H1 (cell line): ENCODE results near the gene UBE2F. TPM values are rescaled to one million over a fixed set of nuclear protein-coding genes. Genes with fewer than 3 reads are reported as not detected.

Source experiments
- CTCF ChIA-PET: fragments of 300-600 bp; sonication (Branson Sonifier 250); formaldehyde crosslinking; loops from one replicate; lab custom pipeline; 2021; ENCODE audit not compliant: partially characterized antibody; lab: Charles Lee
- POLR2A ChIA-PET: fragments of 300-600 bp; sonication (Branson Sonifier 250); formaldehyde crosslinking; loops from one replicate; lab custom pipeline; 2021; ENCODE audit warnings: inconsistent platforms; ENCODE audit not compliant: partially characterized antibody; lab: Charles Lee
- DNase-seq, 2 experiments: peaks; one replicate each; pipeline versions ENCODE4 v3.0.0 to v3.0.0-alpha.2; 2010 to 2022; ENCODE audit warnings: low spot score in 2 of 2, low read depth in 1 of 2, mixed read lengths in 1 of 2
- FAIRE-seq: peaks from 2 replicates; lab custom pipeline; 2011; peaks lifted over from hg19 to GRCh38; lab: Jason Lieb, UNC
- H2AFZ ChIP-seq: 2 replicates; pipeline ENCODE4 v1.8.1; 2012; ENCODE audit warnings: low read length, inconsistent platforms
- H2AK5ac ChIP-seq: 2 replicates; pipeline ENCODE4 v1.6.1; 2013; ENCODE audit warnings: low read depth, low read length
- H2BK120ac ChIP-seq: replicated peaks from 2 replicates; pipeline ENCODE3; 2013; ENCODE audit warnings: low read depth, low read length, inconsistent platforms
- H2BK12ac ChIP-seq: 2 replicates; pipeline ENCODE4 v1.6.1; 2013; ENCODE audit warnings: low read depth, low read length
- H2BK15ac ChIP-seq: 2 replicates; pipeline ENCODE4 v1.6.1; 2013; ENCODE audit warnings: low read length
- H2BK20ac ChIP-seq: 2 replicates; pipeline ENCODE4 v1.6.1; 2013; ENCODE audit warnings: low read length
- H2BK5ac ChIP-seq: 2 replicates; pipeline ENCODE4 v1.6.1; 2013; ENCODE audit warnings: low read depth, low read length
- H3K14ac ChIP-seq: 2 replicates; pipeline ENCODE4 v1.6.1; 2013; ENCODE audit warnings: inconsistent platforms; ENCODE audit not compliant: insufficient read length
- H3K18ac ChIP-seq: 2 replicates; pipeline ENCODE4 v1.6.1; 2013; ENCODE audit warnings: low read length; ENCODE audit errors: extremely low read depth
- H3K23ac ChIP-seq: 2 replicates; pipeline ENCODE4 v1.6.1; 2013; ENCODE audit warnings: inconsistent platforms; ENCODE audit not compliant: insufficient read length
- H3K23me2 ChIP-seq: 2 replicates; pipeline ENCODE4 v1.6.1; 2013; ENCODE audit warnings: low read depth, low read length
- H3K27ac ChIP-seq: 2 replicates; pipeline ENCODE4 v1.6.1; 2011; ENCODE audit warnings: low read depth, low read length, inconsistent platforms
- H3K27me3 ChIP-seq, 4 experiments: replicated peaks in 1 of 4; 1 replicate in 1 of 4; 2 replicates in 3 of 4; pipeline versions ENCODE4 v1.6.1 to v1.8.1; 2011 to 2013; ENCODE audit warnings: low read length in 3 of 4, mild to moderate bottlenecking in 3 of 4, inconsistent platforms in 2 of 4, mixed read lengths in 2 of 4, moderate library complexity in 1 of 4; ENCODE audit not compliant: control insufficient read depth in 3 of 4, insufficient read depth in 3 of 4; ENCODE audit errors: extremely low read depth in 1 of 4
- H3K36me3 ChIP-seq, 4 experiments: 2 replicates each; pipeline versions ENCODE4 v1.6.1 to v1.8.1; 2011 to 2013; ENCODE audit warnings: mild to moderate bottlenecking in 4 of 4, low read length in 3 of 4, moderate library complexity in 2 of 4, control low read depth in 1 of 4, inconsistent platforms in 1 of 4; ENCODE audit not compliant: insufficient read depth in 4 of 4, control insufficient read depth in 2 of 4
- H3K4ac ChIP-seq: replicated peaks from 2 replicates; pipeline ENCODE3; 2013; ENCODE audit warnings: low read length, low read depth, mixed read lengths, inconsistent platforms; ENCODE audit not compliant: insufficient read length
- H3K4me1 ChIP-seq, 4 experiments: replicated peaks in 1 of 4; 1 replicate in 1 of 4; 2 replicates in 3 of 4; pipeline versions ENCODE4 v1.6.1 to v1.8.1; 2011 to 2013; ENCODE audit warnings: low read length in 3 of 4, inconsistent platforms in 2 of 4, mixed read lengths in 1 of 4; ENCODE audit not compliant: insufficient read depth in 4 of 4, control insufficient read depth in 3 of 4
- H3K4me2 ChIP-seq, 2 experiments: 2 replicates each; pipeline versions ENCODE4 v1.6.1 to v1.8.1; 2011 to 2013; ENCODE audit warnings: low read depth in 2 of 2, low read length in 2 of 2, control low read depth in 1 of 2, inconsistent platforms in 1 of 2, mild to moderate bottlenecking in 1 of 2; ENCODE audit not compliant: insufficient read depth in 1 of 2
- H3K4me3 ChIP-seq, 4 experiments: fragments of 200-600, 300-600 bp in 1 of 4; sonication (generic), shearing (Covaris generic), sonication (Bioruptor Twin) in 1 of 4; 2 replicates each; pipeline versions ENCODE4 v1.5.1 to v1.8.1; 2011 to 2016; ENCODE audit warnings: low read length in 4 of 4, low read depth in 3 of 4, control low read depth in 2 of 4, inconsistent platforms in 2 of 4, mild to moderate bottlenecking in 2 of 4, mixed read lengths in 1 of 4, moderate library complexity in 1 of 4; ENCODE audit not compliant: insufficient read depth in 2 of 4; ENCODE audit errors: extremely low read depth in 1 of 4
- H3K56ac ChIP-seq: replicated peaks from 2 replicates; pipeline ENCODE3; 2013; ENCODE audit warnings: low read depth, mild to moderate bottlenecking, mixed read lengths, low read length, inconsistent platforms; ENCODE audit not compliant: insufficient read length
- H3K79me1 ChIP-seq: 2 replicates; pipeline ENCODE4 v1.6.1; 2013; ENCODE audit warnings: low read depth, low read length, control low read depth
- H3K79me2 ChIP-seq, 2 experiments: 2 replicates each; pipeline versions ENCODE4 v1.6.1 to v1.8.1; 2012 to 2013; ENCODE audit warnings: low read length in 2 of 2, mild to moderate bottlenecking in 2 of 2, inconsistent platforms in 1 of 2; ENCODE audit not compliant: insufficient read depth in 2 of 2, control insufficient read depth in 1 of 2
- H3K9ac ChIP-seq, 4 experiments: replicated peaks in 1 of 4; 1 replicate in 1 of 4; 2 replicates in 3 of 4; pipeline versions ENCODE4 v1.6.1 to v1.8.1; 2011 to 2013; ENCODE audit warnings: low read depth in 3 of 4, low read length in 3 of 4, control low read depth in 2 of 4, mild to moderate bottlenecking in 2 of 4, moderate library complexity in 2 of 4, inconsistent platforms in 1 of 4; ENCODE audit errors: extremely low read depth in 1 of 4
- H3K9me3 ChIP-seq, 2 experiments: 2 replicates each; pipeline versions ENCODE4 v1.6.1 to v1.8.1; 2012 to 2013; ENCODE audit warnings: mild to moderate bottlenecking in 2 of 2, moderate library complexity in 2 of 2, control low read depth in 1 of 2, inconsistent platforms in 1 of 2, low read depth in 1 of 2, low read length in 1 of 2, mixed read lengths in 1 of 2; ENCODE audit not compliant: insufficient read depth in 2 of 2
- H4K20me1 ChIP-seq, 2 experiments: replicated peaks in 1 of 2; 2 replicates each; pipeline versions ENCODE3 to v1.8.1; 2011 to 2013; ENCODE audit warnings: inconsistent platforms in 2 of 2, low read length in 2 of 2, mild to moderate bottlenecking in 1 of 2; ENCODE audit not compliant: insufficient read depth in 2 of 2, control insufficient read depth in 1 of 2
- H4K5ac ChIP-seq: 2 replicates; pipeline ENCODE4 v1.6.1; 2013; ENCODE audit warnings: low read length, low read depth, mixed read lengths, inconsistent platforms; ENCODE audit not compliant: insufficient read length
- H4K8ac ChIP-seq: 2 replicates; pipeline ENCODE4 v1.8.0; 2013; ENCODE audit warnings: mild to moderate bottlenecking, moderate library complexity, low read length, inconsistent platforms; ENCODE audit not compliant: insufficient read depth; ENCODE audit errors: extremely low read depth
- H4K91ac ChIP-seq: replicated peaks from 2 replicates; pipeline ENCODE3; 2013; ENCODE audit warnings: low read length, mixed read lengths, inconsistent platforms; ENCODE audit not compliant: insufficient read length
- EGR1 ChIP-seq: IDR thresholded peaks from 2 replicates; pipeline ENCODE4 v1.6.1; 2011; ENCODE audit warnings: low read depth, low read length, borderline replicate concordance
- EZH2 ChIP-seq: fragments of 200-600 bp; sonication (generic); IDR thresholded peaks from 2 replicates; pipeline ENCODE4 v1.7.1; 2012; ENCODE audit warnings: low read depth, mild to moderate bottlenecking, moderate library complexity, low read length, inconsistent platforms; ENCODE audit not compliant: severe bottlenecking
- FOSL1 ChIP-seq: IDR thresholded peaks from 2 replicates; pipeline ENCODE4 v1.6.1; 2011; ENCODE audit warnings: mild to moderate bottlenecking, low read depth, low read length, moderate library complexity; ENCODE audit not compliant: insufficient read depth
- RBBP5 ChIP-seq: IDR thresholded peaks from 2 replicates; pipeline ENCODE4 v1.7.1; 2012; ENCODE audit warnings: low read depth, mild to moderate bottlenecking, inconsistent platforms, low read length, moderate library complexity, borderline replicate concordance
- RFX5 ChIP-seq: IDR thresholded peaks from 2 replicates; pipeline ENCODE4 v1.6.1; 2011; ENCODE audit warnings: low read depth, low read length, improper control_type of control experiment, borderline replicate concordance
- RNF2 ChIP-seq: fragments of 200-900, 300-1000 bp; sonication (generic); IDR thresholded peaks from 2 replicates; pipeline ENCODE4 v1.7.1; 2016; ENCODE audit warnings: borderline replicate concordance, low read depth, mild to moderate bottlenecking, antibody characterized with exemption, low read length; ENCODE audit not compliant: poor library complexity, severe bottlenecking; ENCODE audit errors: missing control alignments
- SIRT6 ChIP-seq: IDR thresholded peaks from one replicate; pipeline ENCODE4 v1.7.1; 2012; ENCODE audit warnings: low read length, inconsistent platforms
- SP2 ChIP-seq: IDR thresholded peaks from 2 replicates; pipeline ENCODE4 v1.6.1; 2012; ENCODE audit warnings: mild to moderate bottlenecking, low read length, inconsistent platforms
- YY1 ChIP-seq: IDR thresholded peaks from 2 replicates; pipeline ENCODE4 v1.6.1; 2011; ENCODE audit warnings: low read depth, mild to moderate bottlenecking, low read length
- WGBS, 2 experiments: shearing (Covaris generic) in 1 of 2; methylation state at CpG; one replicate each; pipeline versions ENCODE4 v1.1.6 to v1.1.7; 2013 to 2015; ENCODE audit warnings: low lambda C conversion rate in 2 of 2, mixed read lengths in 2 of 2, inconsistent platforms in 1 of 2, low coverage in 1 of 2, missing lambda C conversion rate in 1 of 2; ENCODE audit not compliant: insufficient replicate concordance in 2 of 2, insufficient coverage in 1 of 2, insufficient read length in 1 of 2; ENCODE audit errors: extremely low coverage in 1 of 2, missing lambda C conversion rate in 1 of 2; 5-methylcytosine and 5-hydroxymethylcytosine counted together
- polyA plus RNA-seq, 7 experiments: library from polyadenylated mRNA; depleted of rRNA in 3 of 7; stranded (reverse) in 5 of 7; unstranded in 2 of 7; fragments of >200 nt in 5 of 7; fragments of 200-250 nt in 2 of 7; gene quantifications; 1 replicate in 5 of 7; 2 replicates in 1 of 7; 4 replicates in 1 of 7; pipeline versions ENCODE4 v1.2.1 to v1.2.3, GENCODE V29; 2011 to 2013; ENCODE audit warnings: missing spikeins in 2 of 7, mixed read lengths in 2 of 7
- total RNA-seq: library from RNA; stranded (reverse); fragmentation: NEBNext Ultra II Directional; extraction: Animal tissue kit (Norgen Biotek cat#: 25700); gene quantifications from 2 replicates; pipeline ENCODE4 v1.2.1, GENCODE V29; 2021
- TF ChIP-seq, protein P1 (sequence below): IDR thresholded peaks from 2 replicates; pipeline ENCODE4 v1.6.1; 2012; ENCODE audit warnings: inconsistent platforms
- TF ChIP-seq, protein P2 (sequence below): IDR thresholded peaks from 2 replicates; pipeline ENCODE4 v1.6.1; 2012; ENCODE audit warnings: low read length, inconsistent platforms

Gene UBE2F
- total and polyA plus RNA-seq, 2 of the 8 experiments (the other 6 are each of a cell fraction or from before 2014, with no cell fraction given) = 43.3 to 59.8 TPM

DNA sequence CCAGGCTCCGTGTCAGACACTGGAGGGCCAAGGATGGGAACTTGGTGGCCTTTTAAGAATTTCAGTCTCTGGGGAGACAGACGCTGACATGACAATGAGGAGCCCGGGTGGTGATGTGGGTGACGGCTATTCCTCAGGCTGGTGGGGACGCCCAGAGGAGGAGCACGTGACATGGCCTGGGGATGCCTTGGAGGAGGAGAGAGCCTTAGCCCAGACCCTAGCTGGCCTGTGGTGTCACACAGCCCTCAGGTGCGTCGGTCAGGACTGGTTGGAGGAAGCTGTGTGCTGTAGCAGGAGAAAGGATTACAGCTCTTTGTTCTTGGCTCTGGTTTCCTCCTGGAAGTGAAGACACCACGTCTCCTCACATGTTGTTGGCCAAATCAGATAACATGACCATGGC, 54.0 kb downstream of the UBE2F start:
- DNase-seq (no peak), FAIRE-seq (no peak)
- Histone ChIP-seq H4K20me1 (peaks cover 0 to 12% of the 10 kb centered on the region in 2 experiments), H3K14ac (no peak overlapping the region), H3K27ac (no peak overlapping the region), H3K4me1 (no peaks in the 10 kb centered on the region), H2BK12ac (no peak overlapping the region), H2AK5ac (no peak overlapping the region), H2BK20ac (no peak overlapping the region), H3K23me2 (no peaks in the 10 kb centered on the region), H3K23ac (no peak overlapping the region), H2BK5ac (no peak overlapping the region), H3K4ac (no peak overlapping the region), H3K4me3 (no peak overlapping the region), H4K5ac (no peak overlapping the region), H4K91ac (no peak overlapping the region), H3K27me3 (no peaks in the 10 kb centered on the region), H2BK15ac (no peak overlapping the region), H3K18ac (no peak overlapping the region), H2BK120ac (no peak overlapping the region), H3K79me1 (peaks cover 2% of the 10 kb centered on the region), H3K36me3 (no peaks in the 10 kb centered on the region; a peak in 2 of 8 replicates), H4K8ac (no peak overlapping the region), H3K4me2 (no peak overlapping the region), H3K79me2 (no peaks in the 10 kb centered on the region), H3K9me3 (no peaks in the 10 kb centered on the region), H3K9ac (no peak overlapping the region), H2AFZ (no peak overlapping the region), H3K56ac (no peak overlapping the region)
- CTCF ChIA-PET = no interaction called here
- 84% methylated on average over 9 of the region's 9 CpGs; no CpG with 5 or more reads in 1 of the 2 experiments for WGBS, 2 experiments
- POLR2A ChIA-PET = no interaction called here
- TF ChIP-seq, protein P1, sequence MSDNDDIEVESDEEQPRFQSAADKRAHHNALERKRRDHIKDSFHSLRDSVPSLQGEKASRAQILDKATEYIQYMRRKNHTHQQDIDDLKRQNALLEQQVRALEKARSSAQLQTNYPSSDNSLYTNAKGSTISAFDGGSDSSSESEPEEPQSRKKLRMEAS = no peak
- TF ChIP-seq SIRT6 = no peak
- TF ChIP-seq FOSL1 = no peak
- TF ChIP-seq EZH2 = no peak
- TF ChIP-seq, protein P2, sequence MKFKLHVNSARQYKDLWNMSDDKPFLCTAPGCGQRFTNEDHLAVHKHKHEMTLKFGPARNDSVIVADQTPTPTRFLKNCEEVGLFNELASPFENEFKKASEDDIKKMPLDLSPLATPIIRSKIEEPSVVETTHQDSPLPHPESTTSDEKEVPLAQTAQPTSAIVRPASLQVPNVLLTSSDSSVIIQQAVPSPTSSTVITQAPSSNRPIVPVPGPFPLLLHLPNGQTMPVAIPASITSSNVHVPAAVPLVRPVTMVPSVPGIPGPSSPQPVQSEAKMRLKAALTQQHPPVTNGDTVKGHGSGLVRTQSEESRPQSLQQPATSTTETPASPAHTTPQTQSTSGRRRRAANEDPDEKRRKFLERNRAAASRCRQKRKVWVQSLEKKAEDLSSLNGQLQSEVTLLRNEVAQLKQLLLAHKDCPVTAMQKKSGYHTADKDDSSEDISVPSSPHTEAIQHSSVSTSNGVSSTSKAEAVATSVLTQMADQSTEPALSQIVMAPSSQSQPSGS = no peak
- no peak for TF ChIP-seq EGR1
- TF ChIP-seq RBBP5 = no peak
- no peak for TF ChIP-seq RNF2
- no peak for TF ChIP-seq YY1
- no peak for TF ChIP-seq RFX5
- TF ChIP-seq SP2 = no peak
